ENCODE data around the gene BDKRB2. TPM values are rescaled to one million over a fixed set of nuclear protein-coding genes. Genes with fewer than 3 reads are reported as not detected.

The BDKRB2 gene
- total RNA-seq, 1 donor from 2014 or later = 0.15 TPM

- Mint-ChIP-seq H3K27me3 (ENCODE audit: unreplicated experiment) (peaks cover 2% of the 10 kb centered on the region), H3K4me1 (ENCODE audit: unreplicated experiment) (no peaks in the 10 kb centered on the region), H3K9me3 (ENCODE audit: unreplicated experiment) (no peaks in the 10 kb centered on the region), H3K27ac (ENCODE audit: unreplicated experiment) (no peak overlapping the region), H3K4me3 (ENCODE audit: unreplicated experiment) (no peak overlapping the region), H3K36me3 (ENCODE audit: low read depth, unreplicated experiment) (no peaks in the 10 kb centered on the region)
- DNase-seq (ENCODE audit: low spot score) = no peak
- TF ChIP-seq CTCF (IDR thresholded peaks at IDR 0.05; ENCODE audit: unreplicated experiment) = no peak
These were observed 56.4 kb downstream of the BDKRB2 start for GRCh38 chr14:96261053-96261452.

- Mint-ChIP-seq H3K4me1 (ENCODE audit: unreplicated experiment) (no peaks in the 10 kb centered on the region), H3K9me3 (ENCODE audit: unreplicated experiment) (no peaks in the 10 kb centered on the region), H3K27ac (ENCODE audit: unreplicated experiment) (no peak overlapping the region), H3K36me3 (ENCODE audit: low read depth, unreplicated experiment) (no peaks in the 10 kb centered on the region), H3K4me3 (ENCODE audit: unreplicated experiment) (no peak overlapping the region), H3K27me3 (ENCODE audit: unreplicated experiment) (peaks cover 5% of the 10 kb centered on the region)
- no peak for TF ChIP-seq CTCF (IDR thresholded peaks at IDR 0.05; ENCODE audit: unreplicated experiment)
- DNase-seq (ENCODE audit: low spot score) = no peak
These were observed 57.4 kb downstream of the BDKRB2 start for GRCh38 chr14:96261772-96262655.

- Mint-ChIP-seq H3K9me3 (ENCODE audit: unreplicated experiment) (no peaks in the 10 kb centered on the region), H3K36me3 (ENCODE audit: low read depth, unreplicated experiment) (no peaks in the 10 kb centered on the region), H3K27me3 (ENCODE audit: unreplicated experiment) (peaks cover 5% of the 10 kb centered on the region), H3K4me3 (ENCODE audit: unreplicated experiment) (no peak overlapping the region), H3K4me1 (ENCODE audit: unreplicated experiment) (no peaks in the 10 kb centered on the region), H3K27ac (ENCODE audit: unreplicated experiment) (no peak overlapping the region)
- DNase-seq (ENCODE audit: low spot score) = no peak
- TF ChIP-seq CTCF (IDR thresholded peaks at IDR 0.05; ENCODE audit: unreplicated experiment) = no peak
These were observed 58.9 kb downstream of the BDKRB2 start for GRCh38 chr14:96263347-96264199.

- Mint-ChIP-seq H3K27ac (ENCODE audit: unreplicated experiment) (no peak overlapping the region), H3K36me3 (ENCODE audit: low read depth, unreplicated experiment) (no peaks in the 10 kb centered on the region), H3K4me1 (ENCODE audit: unreplicated experiment) (no peaks in the 10 kb centered on the region), H3K9me3 (ENCODE audit: unreplicated experiment) (no peaks in the 10 kb centered on the region), H3K4me3 (ENCODE audit: unreplicated experiment) (no peak overlapping the region), H3K27me3 (ENCODE audit: unreplicated experiment) (peaks cover 5% of the 10 kb centered on the region)
- no peak for DNase-seq (ENCODE audit: low spot score)
- no peak for TF ChIP-seq CTCF (IDR thresholded peaks at IDR 0.05; ENCODE audit: unreplicated experiment)
These were observed 59.5 kb downstream of the BDKRB2 start for GRCh38 chr14:96264200-96264553.
